Mesendoderm (in vitro differentiated cells): Measurements from ENCODE around the gene ZNF587. TPM values are rescaled to one million over a fixed set of nuclear protein-coding genes. Genes with fewer than 3 reads are reported as not detected.
"Not testable (repeated sequence)": the region's sequence is repeated elsewhere in the genome, so short reads cannot be mapped to it uniquely, and the experiment has no call there.

Experiments used
- DNase-seq: peaks from one replicate; pipeline ENCODE4 v3.0.0; 2013
- H2AK5ac ChIP-seq: 2 replicates; pipeline ENCODE4 v1.6.1; 2013; ENCODE audit warnings: low read length, inconsistent platforms
- H2BK120ac ChIP-seq: 2 replicates; pipeline ENCODE4 v1.6.1; 2013; ENCODE audit warnings: low read depth, mild to moderate bottlenecking, low read length, moderate library complexity, mixed read lengths
- H2BK15ac ChIP-seq: replicated peaks from 2 replicates; pipeline ENCODE4 v1.6.1; 2013; ENCODE audit warnings: low read depth, mild to moderate bottlenecking, moderate library complexity
- H2BK5ac ChIP-seq: 2 replicates; pipeline ENCODE4 v1.6.1; 2013; ENCODE audit warnings: low read length, inconsistent platforms
- H3K18ac ChIP-seq: 2 replicates; pipeline ENCODE4 v1.6.1; 2013; ENCODE audit warnings: mild to moderate bottlenecking, low read length, mixed read lengths
- H3K23ac ChIP-seq: one replicate; pipeline ENCODE4 v1.6.1; 2013; ENCODE audit warnings: low read length
- H3K27ac ChIP-seq: 2 replicates; pipeline ENCODE4 v1.5.1; 2013; ENCODE audit warnings: low read depth, mild to moderate bottlenecking, inconsistent platforms, low read length, moderate library complexity
- H3K27me3 ChIP-seq: 2 replicates; pipeline ENCODE4 v1.6.1; 2013; ENCODE audit warnings: low read length, control low read depth, mild to moderate bottlenecking, inconsistent platforms; ENCODE audit not compliant: insufficient read depth, poor library complexity
- H3K36me3 ChIP-seq: 2 replicates; pipeline ENCODE4 v1.6.1; 2013; ENCODE audit warnings: low read length, inconsistent platforms; ENCODE audit not compliant: control insufficient read depth, insufficient read depth
- H3K4ac ChIP-seq: one replicate; pipeline ENCODE4 v1.6.1; 2013; ENCODE audit warnings: low read depth, mild to moderate bottlenecking, low read length, moderate library complexity
- H3K4me1 ChIP-seq: 2 replicates; pipeline ENCODE4 v1.6.1; 2013; ENCODE audit warnings: low read depth, low read length, inconsistent platforms; ENCODE audit not compliant: control insufficient read depth
- H3K4me2 ChIP-seq: 2 replicates; pipeline ENCODE4 v1.6.1; 2013; ENCODE audit warnings: low read length
- H3K4me3 ChIP-seq: 2 replicates; pipeline ENCODE4 v1.5.1; 2013; ENCODE audit warnings: mild to moderate bottlenecking, low read length
- H3K56ac ChIP-seq: one replicate; pipeline ENCODE4 v1.6.1; 2013; ENCODE audit warnings: low read length
- H3K79me1 ChIP-seq: 2 replicates; pipeline ENCODE4 v1.6.1; 2013; ENCODE audit warnings: low read length, inconsistent platforms
- H3K79me2 ChIP-seq: 2 replicates; pipeline ENCODE4 v1.6.1; 2013; ENCODE audit warnings: mild to moderate bottlenecking, low read length; ENCODE audit not compliant: control insufficient read depth, insufficient read depth
- H3K9ac ChIP-seq: 2 replicates; pipeline ENCODE4 v1.6.1; 2013; ENCODE audit warnings: low read length, inconsistent platforms
- H4K5ac ChIP-seq: one replicate; pipeline ENCODE4 v1.6.1; 2013; ENCODE audit warnings: low read length
- H4K8ac ChIP-seq: one replicate; pipeline ENCODE4 v1.6.1; 2013; ENCODE audit warnings: low read depth, mild to moderate bottlenecking, control low read depth, low read length, moderate library complexity
- WGBS: extraction: QIAGEN DNeasy Blood & Tissue Kit; methylation state at CpG from one replicate; pipeline ENCODE4 v1.1.7; 2013; ENCODE audit warnings: low lambda C conversion rate, missing lambda C conversion rate; ENCODE audit not compliant: insufficient coverage; ENCODE audit errors: extremely low coverage; 5-methylcytosine and 5-hydroxymethylcytosine counted together
- polyA plus RNA-seq, 2 experiments: library from polyadenylated mRNA; stranded (reverse); fragments of 200-250 nt; gene quantifications; one replicate each; pipeline ENCODE4 v1.2.3, GENCODE V29; 2013

ZNF587 gene
- polyA plus RNA-seq (2013, experiment 1 of 2), result 15.6 TPM
- polyA plus RNA-seq (2013, experiment 2 of 2), result 15.9 TPM

- peak within 1 kb of the TSS; percentile 35 for H3K18ac ChIP-seq
- peak within 1 kb of the TSS; percentile 80 for H3K56ac ChIP-seq
- H2BK120ac ChIP-seq, H3K4me1 ChIP-seq, H2BK5ac ChIP-seq, H3K36me3 ChIP-seq, H3K4ac ChIP-seq, H4K8ac ChIP-seq, H3K27me3 ChIP-seq, H2BK15ac ChIP-seq, H2AK5ac ChIP-seq, H3K23ac ChIP-seq, H4K5ac ChIP-seq: not testable (repeated sequence)
- peak within 1 kb of the TSS; percentile 2 for H3K4me2 ChIP-seq
- H3K4me3 ChIP-seq, result peak within 1 kb of the TSS; percentile 21
- H3K27ac ChIP-seq, result peak within 1 kb of the TSS; percentile 59
- peak within 1 kb of the TSS; percentile 48 for H3K9ac ChIP-seq
- H3K79me2 ChIP-seq, result peaks cover 31% of the 10 kb centered on the region
- no CpG with 5 or more reads among the region's 42 CpGs for WGBS
- peak; percentile 95 for DNase-seq
- peaks cover 10% of the 10 kb centered on the region for H3K79me1 ChIP-seq
These were observed at the start of gene ZNF587 for GRCh38 chr19:57849666-57850473. ZNF587 (plus strand) TSS chr19:57849859; CDS start chr19:57850039, 180 bp downstream.

- Histone ChIP-seq H2AK5ac (no peak overlapping the region), H3K4me1 (peaks cover 13% of the 10 kb centered on the region), H4K5ac (no peak overlapping the region), H2BK120ac (no peak overlapping the region), H3K4me2 (no peak overlapping the region), H3K56ac (peak overlapping the region; percentile 18), H3K79me2 (no peaks in the 10 kb centered on the region), H3K4ac (no peak overlapping the region), H3K79me1 (peaks cover under 1% of the 10 kb centered on the region), H3K23ac (peak overlapping the region; percentile 45), H2BK15ac (no peak overlapping the region), H3K36me3 (no peaks in the 10 kb centered on the region), H2BK5ac (no peak overlapping the region), H4K8ac (no peak overlapping the region), H3K27ac (no peak overlapping the region), H3K18ac (no peak overlapping the region), H3K27me3 (no peaks in the 10 kb centered on the region), H3K9ac (no peak overlapping the region), H3K4me3 (no peak overlapping the region)
- DNase-seq, result peak; percentile 34
- WGBS, result no CpG with 5 or more reads among the region's 5 CpGs
These were observed 49.0 kb upstream of the ZNF587 start for GRCh38 chr19:57800696-57801095.

GRCh38 chr19:57802269-57802668 is 47.4 kb upstream of the ZNF587 start:
- Histone ChIP-seq H3K4me1 (peaks cover 13% of the 10 kb centered on the region), H4K8ac (no peak overlapping the region), H3K27ac (no peak overlapping the region), H3K4me3 (no peak overlapping the region), H3K4me2 (no peak overlapping the region), H3K56ac (peak overlapping the region; percentile 42), H3K79me2 (peaks cover 2% of the 10 kb centered on the region), H2BK15ac (no peak overlapping the region), H3K27me3 (no peaks in the 10 kb centered on the region), H2BK120ac (no peak overlapping the region), H3K79me1 (peaks cover 2% of the 10 kb centered on the region), H4K5ac (no peak overlapping the region), H3K4ac (no peak overlapping the region), H3K9ac (no peak overlapping the region), H3K18ac (no peak overlapping the region), H3K23ac (no peak overlapping the region), H3K36me3 (no peaks in the 10 kb centered on the region), H2AK5ac (no peak overlapping the region), H2BK5ac (no peak overlapping the region)
- WGBS, result no CpG with 5 or more reads among the region's 4 CpGs
- peak; percentile 60 for DNase-seq

- H3K4me2 ChIP-seq, result no peak overlapping the region
- WGBS, result no CpG with 5 or more reads among the region's 6 CpGs
These were observed 46.4 kb upstream of the ZNF587 start for GRCh38 chr19:57803265-57803593.

GRCh38 chr19:57803594-57804325 is 45.9 kb upstream of the ZNF587 start:
- no peaks in the 10 kb centered on the region for H3K27me3 ChIP-seq
- peaks cover 4% of the 10 kb centered on the region for H3K79me2 ChIP-seq
- H3K36me3 ChIP-seq, result peaks cover 4% of the 10 kb centered on the region
- peak overlapping the region; percentile 52 for H3K4me3 ChIP-seq
- H3K27ac ChIP-seq, result peak overlapping the region; percentile 97
- peak overlapping the region; percentile 89 for H3K18ac ChIP-seq
- H2BK120ac ChIP-seq, result peak overlapping the region; percentile 75
- no CpG with 5 or more reads among the region's 19 CpGs for WGBS
- H3K56ac ChIP-seq, result peak overlapping the region; percentile 85
- H3K23ac ChIP-seq, result peak overlapping the region; percentile 80
- H3K4ac ChIP-seq, result peak overlapping the region; percentile 98
- DNase-seq, result peak; percentile 96
- H4K8ac ChIP-seq, result no peak overlapping the region
- no peak overlapping the region for H2BK15ac ChIP-seq
- H3K4me2 ChIP-seq, result peak overlapping the region; percentile 72
- peaks cover 6% of the 10 kb centered on the region for H3K79me1 ChIP-seq
- no peak overlapping the region for H4K5ac ChIP-seq
- peak overlapping the region; percentile 54 for H2BK5ac ChIP-seq
- peaks cover 13% of the 10 kb centered on the region for H3K4me1 ChIP-seq
- H2AK5ac ChIP-seq, result no peak overlapping the region
- peak overlapping the region; percentile 84 for H3K9ac ChIP-seq

More at GRCh38 chr19:57803265-57803593, 46.4 kb upstream of the ZNF587 start:
- Histone ChIP-seq H3K9ac (peak overlapping the region; percentile 84), H3K27me3 (no peaks in the 10 kb centered on the region), H3K18ac (peak overlapping the region; percentile 89), H3K56ac (peak overlapping the region; percentile 85), H3K4ac (no peak overlapping the region), H3K4me1 (peaks cover 13% of the 10 kb centered on the region), H3K36me3 (peaks cover 1% of the 10 kb centered on the region), H4K5ac (no peak overlapping the region), H3K4me3 (no peak overlapping the region), H3K23ac (no peak overlapping the region), H3K27ac (peak overlapping the region; percentile 97), H3K79me1 (peaks cover 3% of the 10 kb centered on the region), H2BK15ac (no peak overlapping the region), H2BK120ac (no peak overlapping the region), H3K79me2 (peaks cover 4% of the 10 kb centered on the region), H4K8ac (no peak overlapping the region), H2AK5ac (no peak overlapping the region), H2BK5ac (no peak overlapping the region)
- no peak for DNase-seq
